GM12865 (cell line): ENCODE data around the gene SPAG9.

Experiments
- DNase-seq: peaks from one replicate; pipeline ENCODE4 v3.0.0; 2010; ENCODE audit warnings: low read depth
- H3K4me3 ChIP-seq: 2 replicates; pipeline ENCODE4 v1.5.1; 2011; ENCODE audit warnings: mild to moderate bottlenecking, low read depth, low read length, control low read depth
- TF ChIP-seq, protein P1 (sequence below): IDR thresholded peaks from 2 replicates; pipeline ENCODE4 v1.5.1; 2011; ENCODE audit warnings: low read length, control low read depth, low read depth, inconsistent platforms; ENCODE audit not compliant: insufficient read depth; ENCODE audit errors: missing control alignments

Gene SPAG9

DNA sequence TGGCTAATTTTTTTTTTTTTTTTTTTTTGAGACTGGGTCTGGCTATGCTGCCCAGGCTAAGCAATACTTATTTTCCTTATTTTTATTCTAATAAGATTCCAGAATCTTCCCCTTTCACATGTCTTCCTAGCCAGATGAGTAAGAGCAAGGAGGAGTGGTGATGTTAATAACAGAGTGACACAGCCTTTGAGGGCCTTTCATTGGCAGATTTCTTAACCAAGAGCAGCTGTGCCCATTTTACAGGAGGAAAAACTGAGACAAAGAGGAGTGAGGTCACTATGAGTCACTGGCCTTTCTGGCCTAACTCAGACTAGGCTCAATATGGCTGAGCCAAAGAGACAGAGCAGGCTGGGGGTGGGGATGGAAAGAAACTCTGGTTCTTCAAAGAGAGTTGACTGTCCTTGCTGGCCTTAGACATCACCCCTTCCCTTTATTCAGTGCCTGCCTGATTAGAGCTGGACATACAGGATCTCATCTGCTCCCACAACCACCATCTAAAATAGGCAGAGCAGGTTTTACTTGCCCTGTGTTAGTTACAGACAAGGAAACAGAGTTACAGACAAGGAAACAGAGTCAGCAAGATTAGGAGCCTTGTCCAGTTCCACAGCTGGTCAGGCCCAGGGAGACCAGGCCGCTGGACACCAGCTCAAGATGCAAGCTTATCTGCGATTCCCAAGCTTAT, 204.5 kb downstream of the SPAG9 start:
- TF ChIP-seq, protein P1, sequence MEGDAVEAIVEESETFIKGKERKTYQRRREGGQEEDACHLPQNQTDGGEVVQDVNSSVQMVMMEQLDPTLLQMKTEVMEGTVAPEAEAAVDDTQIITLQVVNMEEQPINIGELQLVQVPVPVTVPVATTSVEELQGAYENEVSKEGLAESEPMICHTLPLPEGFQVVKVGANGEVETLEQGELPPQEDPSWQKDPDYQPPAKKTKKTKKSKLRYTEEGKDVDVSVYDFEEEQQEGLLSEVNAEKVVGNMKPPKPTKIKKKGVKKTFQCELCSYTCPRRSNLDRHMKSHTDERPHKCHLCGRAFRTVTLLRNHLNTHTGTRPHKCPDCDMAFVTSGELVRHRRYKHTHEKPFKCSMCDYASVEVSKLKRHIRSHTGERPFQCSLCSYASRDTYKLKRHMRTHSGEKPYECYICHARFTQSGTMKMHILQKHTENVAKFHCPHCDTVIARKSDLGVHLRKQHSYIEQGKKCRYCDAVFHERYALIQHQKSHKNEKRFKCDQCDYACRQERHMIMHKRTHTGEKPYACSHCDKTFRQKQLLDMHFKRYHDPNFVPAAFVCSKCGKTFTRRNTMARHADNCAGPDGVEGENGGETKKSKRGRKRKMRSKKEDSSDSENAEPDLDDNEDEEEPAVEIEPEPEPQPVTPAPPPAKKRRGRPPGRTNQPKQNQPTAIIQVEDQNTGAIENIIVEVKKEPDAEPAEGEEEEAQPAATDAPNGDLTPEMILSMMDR: no peak
- DNase-seq: no peak
- H3K4me3 ChIP-seq: no peak overlapping the region

DNA sequence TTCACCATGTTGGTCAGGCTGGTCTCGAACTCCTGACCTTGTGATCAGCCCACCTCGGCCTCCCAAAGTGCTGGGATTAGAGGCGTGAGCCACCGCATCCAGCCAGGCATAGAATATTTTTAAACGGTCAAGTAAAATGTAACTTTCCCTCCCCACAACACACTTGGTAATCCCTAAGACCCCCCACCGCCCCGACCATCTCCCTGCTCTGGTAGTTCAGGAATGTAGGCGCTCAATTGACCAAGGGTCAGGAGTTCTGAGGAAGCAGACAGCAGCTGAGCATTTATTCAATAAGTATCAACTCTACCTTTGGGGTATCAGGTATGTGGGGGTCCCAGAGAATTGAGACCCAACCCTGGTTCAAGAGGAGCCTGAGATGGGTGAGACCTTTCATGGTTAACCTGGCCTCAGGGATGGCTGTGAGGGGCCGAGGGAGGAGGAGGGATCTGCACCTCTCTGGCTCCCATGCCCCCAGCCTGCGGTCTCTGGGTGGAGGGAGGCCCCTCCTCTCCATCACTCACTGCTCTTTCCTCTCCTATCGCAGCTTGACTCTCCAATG, 206.1 kb downstream of the SPAG9 start:
- H3K4me3 ChIP-seq: no peak overlapping the region
- TF ChIP-seq, protein P1: no peak
- no peak for DNase-seq

DNA sequence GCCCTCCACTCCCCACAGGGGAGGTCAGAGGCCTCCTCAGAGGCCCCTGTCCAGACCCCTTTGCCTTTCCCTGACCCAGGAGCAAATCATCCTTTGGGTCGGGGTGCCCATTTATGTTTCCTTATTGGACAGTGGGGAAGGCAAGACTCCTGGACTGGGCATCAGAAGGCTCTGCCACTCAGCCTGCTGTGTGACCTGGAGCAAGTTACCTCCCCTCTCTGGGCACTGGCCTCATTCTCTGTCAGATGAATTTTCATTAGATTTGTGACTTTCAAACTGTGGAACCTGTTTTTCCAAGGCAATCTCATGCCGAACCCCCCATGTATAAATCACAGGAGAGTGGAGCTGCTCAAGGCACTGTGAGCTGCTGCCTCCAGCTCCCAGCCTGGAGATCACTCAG, 207.5 kb downstream of the SPAG9 start:
- H3K4me3 ChIP-seq: no peak overlapping the region
- TF ChIP-seq, protein P1: no peak
- DNase-seq: no peak
